ENCODE results near the gene BRICD5. TPM values are rescaled to one million over a fixed set of nuclear protein-coding genes. Genes with fewer than 3 reads are reported as not detected.

The BRICD5 gene
- total RNA-seq, 1 donor from 2014 or later = 14.4 TPM

DNA sequence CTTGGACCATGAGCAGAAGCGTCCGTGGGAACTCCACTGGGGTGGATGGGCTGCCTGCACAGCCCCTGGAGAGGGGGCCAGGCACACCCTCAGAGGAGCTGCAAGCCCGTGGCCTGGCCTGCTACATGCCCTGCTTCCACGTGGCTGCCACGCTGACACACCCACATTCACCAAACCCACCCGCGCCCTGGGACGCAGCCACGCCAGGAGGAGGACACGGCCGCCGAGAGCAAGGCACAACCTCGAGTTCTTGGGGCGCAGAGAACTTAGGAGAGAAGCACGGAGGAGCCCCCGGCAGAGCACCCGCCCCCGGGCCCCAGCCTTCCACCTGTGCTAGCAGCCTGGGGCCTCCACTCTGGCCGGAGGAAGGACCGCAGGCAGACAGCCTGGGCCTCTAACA is 33.1 kb downstream of the BRICD5 start:
- Mint-ChIP-seq H3K4me1 (no peaks in the 10 kb centered on the region), H3K9me3 (no peaks in the 10 kb centered on the region), H3K36me3 (peaks cover 18% of the 10 kb centered on the region), H3K27me3 (ENCODE audit: low read depth) (no peaks in the 10 kb centered on the region), H3K4me3 (no peak overlapping the region), H3K27ac (no peak overlapping the region)
- no peak for DNase-seq (ENCODE audit: low spot score in 2 of 2, unreplicated experiment in 2 of 2)
- TF ChIP-seq, protein P1, sequence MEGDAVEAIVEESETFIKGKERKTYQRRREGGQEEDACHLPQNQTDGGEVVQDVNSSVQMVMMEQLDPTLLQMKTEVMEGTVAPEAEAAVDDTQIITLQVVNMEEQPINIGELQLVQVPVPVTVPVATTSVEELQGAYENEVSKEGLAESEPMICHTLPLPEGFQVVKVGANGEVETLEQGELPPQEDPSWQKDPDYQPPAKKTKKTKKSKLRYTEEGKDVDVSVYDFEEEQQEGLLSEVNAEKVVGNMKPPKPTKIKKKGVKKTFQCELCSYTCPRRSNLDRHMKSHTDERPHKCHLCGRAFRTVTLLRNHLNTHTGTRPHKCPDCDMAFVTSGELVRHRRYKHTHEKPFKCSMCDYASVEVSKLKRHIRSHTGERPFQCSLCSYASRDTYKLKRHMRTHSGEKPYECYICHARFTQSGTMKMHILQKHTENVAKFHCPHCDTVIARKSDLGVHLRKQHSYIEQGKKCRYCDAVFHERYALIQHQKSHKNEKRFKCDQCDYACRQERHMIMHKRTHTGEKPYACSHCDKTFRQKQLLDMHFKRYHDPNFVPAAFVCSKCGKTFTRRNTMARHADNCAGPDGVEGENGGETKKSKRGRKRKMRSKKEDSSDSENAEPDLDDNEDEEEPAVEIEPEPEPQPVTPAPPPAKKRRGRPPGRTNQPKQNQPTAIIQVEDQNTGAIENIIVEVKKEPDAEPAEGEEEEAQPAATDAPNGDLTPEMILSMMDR (IDR thresholded peaks at IDR 0.05; ENCODE audit: unreplicated experiment) = no peak

DNA sequence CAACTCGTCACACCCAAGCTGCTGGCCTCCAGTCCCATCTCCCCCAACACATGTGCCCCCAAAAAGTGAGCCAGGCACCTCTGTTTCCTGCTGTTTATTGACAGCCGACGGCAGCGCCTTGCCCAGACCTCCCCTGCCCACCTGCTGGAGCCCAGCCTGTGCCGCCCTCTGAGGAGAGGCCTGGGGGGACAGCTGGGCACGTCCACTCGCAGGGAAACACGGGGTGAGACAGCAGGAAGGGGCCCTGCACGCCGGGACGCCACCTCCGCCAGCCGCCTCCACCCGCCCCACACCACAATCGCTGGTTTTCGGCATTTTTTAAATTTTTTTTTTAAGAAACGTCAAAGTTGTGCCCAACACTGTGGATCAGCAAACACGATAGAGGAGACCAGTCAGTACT is 33.6 kb downstream of the BRICD5 start:
- TF ChIP-seq, protein P1 (IDR thresholded peaks at IDR 0.05; ENCODE audit: unreplicated experiment) = no peak
- Mint-ChIP-seq H3K4me3 (no peak overlapping the region), H3K36me3 (peaks cover 17% of the 10 kb centered on the region), H3K27ac (no peak overlapping the region), H3K4me1 (no peaks in the 10 kb centered on the region), H3K9me3 (no peaks in the 10 kb centered on the region), H3K27me3 (ENCODE audit: low read depth) (no peaks in the 10 kb centered on the region)
- DNase-seq (ENCODE audit: low spot score in 2 of 2, unreplicated experiment in 2 of 2) = no peak

DNA sequence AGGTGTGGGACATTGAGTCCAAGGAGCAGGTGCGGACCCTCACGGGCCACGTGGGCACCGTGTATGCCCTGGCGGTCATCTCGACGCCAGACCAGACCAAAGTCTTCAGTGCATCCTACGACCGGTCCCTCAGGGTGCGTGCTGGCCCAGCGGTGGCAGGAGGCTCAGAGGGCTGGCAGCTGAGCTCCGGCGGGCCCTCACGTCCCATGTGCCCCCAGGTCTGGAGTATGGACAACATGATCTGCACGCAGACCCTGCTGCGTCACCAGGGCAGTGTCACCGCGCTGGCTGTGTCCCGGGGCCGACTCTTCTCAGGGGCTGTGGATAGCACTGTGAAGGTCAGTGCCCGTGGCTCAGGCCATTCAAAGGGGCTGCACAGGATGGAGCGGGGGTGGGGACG is 34.6 kb downstream of the BRICD5 start:
- H3K27me3 Mint-ChIP-seq (ENCODE audit: low read depth) = no peaks in the 10 kb centered on the region
- no peak overlapping the region for H3K4me3 Mint-ChIP-seq
- DNase-seq (ENCODE audit: low spot score in 2 of 2, unreplicated experiment in 2 of 2) = no peak
- no peaks in the 10 kb centered on the region for H3K4me1 Mint-ChIP-seq
- no peaks in the 10 kb centered on the region for H3K9me3 Mint-ChIP-seq
- TF ChIP-seq, protein P1 (IDR thresholded peaks at IDR 0.05; ENCODE audit: unreplicated experiment) = no peak
- peaks cover 19% of the 10 kb centered on the region for H3K36me3 Mint-ChIP-seq
- H3K27ac Mint-ChIP-seq = no peak overlapping the region

DNA sequence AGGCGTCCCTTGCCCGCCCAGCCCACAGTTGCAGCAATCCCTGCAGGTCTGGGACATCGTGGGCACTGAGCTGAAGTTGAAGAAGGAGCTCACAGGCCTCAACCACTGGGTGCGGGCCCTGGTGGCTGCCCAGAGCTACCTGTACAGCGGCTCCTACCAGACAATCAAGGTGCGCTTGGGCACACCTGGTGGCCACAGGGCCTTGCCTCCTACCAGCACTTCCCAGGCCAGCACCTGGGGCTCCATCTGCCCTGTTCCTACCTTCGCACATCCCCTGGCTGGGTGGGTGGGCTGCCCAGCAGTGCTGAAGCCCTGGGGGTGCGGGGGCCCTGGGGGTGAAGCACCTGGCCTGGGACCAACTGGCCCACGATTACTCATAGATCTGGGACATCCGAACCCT is 35.2 kb downstream of the BRICD5 start:
- H3K27ac Mint-ChIP-seq = no peak overlapping the region
- H3K4me1 Mint-ChIP-seq = no peaks in the 10 kb centered on the region
- no peaks in the 10 kb centered on the region for H3K27me3 Mint-ChIP-seq (ENCODE audit: low read depth)
- no peak overlapping the region for H3K4me3 Mint-ChIP-seq
- no peaks in the 10 kb centered on the region for H3K9me3 Mint-ChIP-seq
- DNase-seq (ENCODE audit: low spot score in 2 of 2, unreplicated experiment in 2 of 2) = no peak
- peaks cover 19% of the 10 kb centered on the region for H3K36me3 Mint-ChIP-seq
- TF ChIP-seq, protein P1 (IDR thresholded peaks at IDR 0.05; ENCODE audit: unreplicated experiment) = no peak

DNA sequence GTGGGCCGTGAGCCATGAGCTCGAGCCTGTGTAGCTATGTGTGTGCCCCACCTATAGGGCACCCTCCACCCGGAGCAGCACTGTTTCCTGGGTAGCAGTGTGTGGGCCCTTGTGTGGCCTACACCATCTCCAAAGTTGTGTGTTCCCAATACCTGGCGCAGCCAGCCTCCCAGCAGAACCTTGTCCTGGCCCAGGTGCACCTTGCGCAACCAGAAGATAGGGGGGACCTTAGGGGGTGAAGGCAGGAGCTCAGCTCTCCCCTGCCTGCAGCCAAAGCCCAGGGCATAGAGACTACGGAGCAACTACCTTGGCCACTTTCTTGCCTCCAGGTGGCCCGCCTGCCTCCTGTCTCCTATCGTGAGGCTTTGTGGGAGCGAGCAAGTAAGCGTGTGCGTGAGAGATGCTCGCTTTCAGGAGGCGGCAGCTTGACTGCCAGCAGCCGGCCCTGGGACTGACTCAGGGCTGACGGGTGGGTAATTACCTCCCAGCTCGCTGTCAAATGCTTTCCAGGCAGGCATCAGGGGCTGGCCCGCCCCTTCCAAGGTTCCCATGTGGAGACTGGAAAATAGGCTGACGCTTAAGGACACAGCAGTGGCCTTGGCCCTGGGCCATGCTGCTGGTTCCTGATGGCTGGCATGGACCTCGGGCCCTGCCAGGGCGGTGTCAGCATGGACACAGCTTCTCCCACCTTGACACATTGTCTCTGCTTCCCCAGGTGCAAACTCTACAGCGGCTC is 36.1 kb downstream of the BRICD5 start:
- Mint-ChIP-seq H3K27me3 (ENCODE audit: low read depth) (no peaks in the 10 kb centered on the region), H3K27ac (no peak overlapping the region), H3K4me3 (no peak overlapping the region), H3K4me1 (no peaks in the 10 kb centered on the region), H3K9me3 (no peaks in the 10 kb centered on the region), H3K36me3 (peaks cover 19% of the 10 kb centered on the region)
- TF ChIP-seq, protein P1 (IDR thresholded peaks at IDR 0.05; ENCODE audit: unreplicated experiment) = no peak
- DNase-seq (ENCODE audit: low spot score in 2 of 2, unreplicated experiment in 2 of 2) = no peak
